ENCODE data around the gene WNT5A. TPM values are rescaled to one million over a fixed set of nuclear protein-coding genes. Genes with fewer than 3 reads are reported as not detected.

WNT5A gene
- total RNA-seq, 4 donors from 2014 or later, result 8.7 to 16.1 (median 10.8) TPM

- H3K4me3 ChIP-seq (ENCODE audit: low read depth, poor library complexity, severe bottlenecking), result peak overlapping the region; percentile 43
- intact Hi-C loops (cut with DNase I; ENCODE audit: low total_unique reads), result no loop called here
- DNase-seq (ENCODE audit: low spot score in 2 of 2), result peak in 1 of 2 donors; percentile 86
- 1% methylated on average over 30 of the region's 30 CpGs for WGBS, 2 donors
- TF ChIP-seq CTCF (IDR thresholded peaks at IDR 0.05), result no peak
- no peak for TF ChIP-seq POLR2A (IDR thresholded peaks at IDR 0.05)
Observed at GRCh38 chr3:55488398-55489055, 1.4 kb upstream of the WNT5A start.

DNA sequence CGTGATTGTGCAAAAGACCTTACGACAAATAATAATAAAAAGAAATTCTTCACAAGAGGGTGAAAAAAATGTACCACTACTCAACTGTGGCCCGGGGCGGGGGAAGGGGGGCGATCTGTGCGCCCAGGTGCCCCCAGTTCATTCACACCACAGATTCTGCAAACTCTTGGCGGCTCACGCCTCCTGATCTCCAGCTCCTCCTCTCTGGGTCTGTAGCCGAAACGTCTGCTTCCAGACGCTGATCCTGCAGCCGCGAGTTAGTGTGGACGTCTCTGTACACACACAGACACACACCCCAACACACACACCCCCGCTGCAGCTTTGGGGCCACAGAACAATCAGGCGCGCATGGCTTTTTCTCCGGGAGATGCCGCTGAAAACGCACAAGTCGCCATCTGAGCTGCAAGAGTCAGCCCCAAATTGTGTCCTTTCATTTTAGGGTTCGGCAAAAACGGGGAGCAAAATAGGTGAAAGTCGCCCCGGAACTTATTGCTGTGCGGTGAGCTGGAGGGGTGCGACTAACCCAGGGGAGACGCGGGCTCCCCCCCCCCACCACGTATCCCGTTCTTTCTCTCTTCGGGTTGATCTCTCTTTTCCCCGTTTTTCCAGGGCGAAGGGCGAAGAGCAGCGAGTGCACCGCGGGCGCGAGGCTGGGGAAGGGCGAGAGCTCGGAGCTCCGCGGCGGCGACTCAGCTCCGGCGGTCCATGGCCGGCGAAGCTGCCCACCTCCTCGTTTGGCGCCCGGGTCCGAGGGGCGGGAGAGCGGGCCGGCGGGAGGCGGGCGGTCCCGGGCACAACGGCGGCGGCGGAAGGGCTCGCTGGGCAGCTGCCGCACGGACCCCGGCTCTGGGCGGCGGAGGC, 505 bp upstream of the WNT5A start:
- intact Hi-C loops (cut with DNase I; ENCODE audit: low total_unique reads), result no loop called here
- no peak for TF ChIP-seq CTCF (IDR thresholded peaks at IDR 0.05)
- no peak for TF ChIP-seq POLR2A (IDR thresholded peaks at IDR 0.05)
- DNase-seq (ENCODE audit: low spot score in 2 of 2), result peak in 1 of 2 donors; percentile 85
- WGBS, 2 donors, result 0 to 1% methylated on average over 52 to 65 of the region's 71 CpGs
- H3K4me3 ChIP-seq (ENCODE audit: low read depth, poor library complexity, severe bottlenecking), result peak overlapping the region; percentile 43

DNA sequence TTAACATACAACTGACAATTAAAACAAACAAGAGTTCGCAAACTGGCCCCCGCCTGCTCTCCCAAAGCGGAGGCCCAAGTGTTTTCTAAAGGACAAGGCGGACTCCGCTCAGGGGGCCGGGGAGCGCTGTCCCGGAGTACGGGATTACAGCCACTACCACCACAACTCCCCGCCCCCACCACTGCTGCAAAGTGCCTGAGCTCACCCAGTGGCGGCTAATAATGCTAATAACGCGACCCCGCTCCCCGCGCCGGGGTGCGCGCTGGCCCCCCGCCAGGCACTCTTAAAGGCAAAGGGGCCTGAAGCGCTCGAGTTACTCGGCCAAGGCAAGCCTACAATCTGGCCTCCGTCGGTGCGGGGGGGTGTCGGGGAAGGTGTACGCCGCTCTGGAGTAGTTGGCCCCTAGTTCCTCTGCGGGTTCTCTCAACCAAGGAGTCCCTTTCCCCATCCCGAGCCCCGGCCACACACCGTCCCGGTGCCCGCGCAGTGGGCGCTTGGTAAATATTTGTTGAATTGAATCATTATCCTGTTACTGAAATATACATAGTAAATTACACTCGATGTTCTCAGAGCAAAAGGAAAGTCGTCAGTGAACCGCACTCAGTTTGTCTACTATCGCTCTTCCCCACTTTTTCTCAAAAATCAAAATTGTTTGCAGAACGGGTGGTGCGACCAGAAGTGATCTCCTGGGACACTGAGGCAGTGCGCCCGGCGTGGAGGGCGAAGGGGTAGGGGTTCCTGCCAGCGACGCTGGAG, 827 bp downstream of the WNT5A start:
- WGBS, 2 donors, result 4 to 6% methylated on average over 30 to 49 of the region's 49 CpGs
- peak overlapping the region; percentile 18 for H3K4me3 ChIP-seq (ENCODE audit: low read depth, poor library complexity, severe bottlenecking)
- DNase-seq (ENCODE audit: low spot score in 2 of 2), result peak in 1 of 2 donors; percentile 86
- TF ChIP-seq POLR2A (IDR thresholded peaks at IDR 0.05) (no peak), CTCF (IDR thresholded peaks at IDR 0.05) (no peak)
- intact Hi-C loops (cut with DNase I; ENCODE audit: low total_unique reads), result no loop called here

DNA sequence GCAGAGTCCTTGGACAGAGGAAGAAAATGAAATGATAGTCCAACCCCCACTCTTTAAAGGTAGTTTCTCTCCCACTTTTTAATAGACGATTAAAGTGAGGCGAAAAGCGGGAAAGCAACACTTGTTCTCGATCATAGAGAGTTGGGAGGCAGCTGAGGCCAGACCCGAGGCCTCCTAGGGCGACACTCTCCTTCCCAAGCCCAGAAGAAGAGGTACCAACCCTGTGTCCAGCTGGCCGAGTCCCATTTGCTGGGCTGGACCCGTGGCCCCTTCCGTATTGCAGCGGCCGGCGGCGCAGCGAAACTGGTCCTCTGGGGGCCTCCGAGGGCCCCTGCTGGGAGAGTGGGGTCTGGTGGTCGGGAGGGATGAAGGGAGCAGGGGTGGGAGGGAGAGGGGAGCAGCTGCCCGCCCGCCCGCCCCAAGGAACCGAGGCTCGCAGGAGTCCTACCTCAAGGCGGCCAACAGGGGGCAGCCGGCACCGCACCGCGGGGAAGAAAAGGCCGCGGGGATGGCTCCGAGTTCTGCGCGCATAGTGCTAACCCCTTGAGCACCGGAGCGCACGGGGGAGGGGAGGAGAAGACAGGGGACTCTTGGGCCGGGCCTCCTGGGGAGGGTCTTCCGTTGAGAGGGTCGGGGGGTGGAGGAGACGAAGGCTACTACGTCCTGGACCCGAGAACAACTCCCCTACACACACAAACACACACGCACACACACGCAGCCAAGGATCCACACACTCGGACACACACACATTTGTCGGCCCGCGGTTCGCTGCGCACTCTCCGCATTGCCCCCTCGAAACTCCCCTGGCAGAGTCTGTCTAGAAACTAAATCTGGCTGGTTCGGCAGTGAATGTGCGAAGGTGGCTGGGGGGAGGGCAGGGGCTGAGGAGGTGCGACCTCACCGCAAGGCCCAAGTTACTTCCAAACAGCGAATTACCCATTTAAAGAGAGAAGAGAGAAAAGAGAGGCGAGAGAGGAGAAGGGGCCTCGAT, 2.0 kb downstream of the WNT5A start:
- TF ChIP-seq CTCF (IDR thresholded peaks at IDR 0.05) (no peak), POLR2A (IDR thresholded peaks at IDR 0.05) (no peak)
- H3K4me3 ChIP-seq (ENCODE audit: low read depth, poor library complexity, severe bottlenecking), result no peak overlapping the region
- DNase-seq (ENCODE audit: low spot score in 2 of 2), result peak in 1 of 2 donors; percentile 93
- intact Hi-C loops (cut with DNase I; ENCODE audit: low total_unique reads), result loop anchor here (5.0 kb wide), 1 partner anchor 237 kb away; no protein-coding TSS in a partner anchor
- 13 to 16% methylated on average over 44 to 45 of the region's 57 CpGs for WGBS, 2 donors

Measured in lower leg skin (tissue), 4 donors.